Stimulated activated CD8-positive, alpha-beta memory T cell treated with anti-CD3 and anti-CD28 coated beads, Interleukin-12 subunit alpha, Interleukin-12 subunit beta, amount 100 ng/mL, for 24 hours (primary cell): ENCODE measurements around the gene RNPEPL1.

ENCODE experiments used
- DNase-seq: peaks from one replicate; pipeline ENCODE4 v3.0.0-alpha.2; 2020; ENCODE audit errors: extremely low read depth

RNPEPL1 gene

GRCh38 chr2:240564561-240565332, 3.5 kb upstream of the RNPEPL1 start:
- no peak for DNase-seq

DNA sequence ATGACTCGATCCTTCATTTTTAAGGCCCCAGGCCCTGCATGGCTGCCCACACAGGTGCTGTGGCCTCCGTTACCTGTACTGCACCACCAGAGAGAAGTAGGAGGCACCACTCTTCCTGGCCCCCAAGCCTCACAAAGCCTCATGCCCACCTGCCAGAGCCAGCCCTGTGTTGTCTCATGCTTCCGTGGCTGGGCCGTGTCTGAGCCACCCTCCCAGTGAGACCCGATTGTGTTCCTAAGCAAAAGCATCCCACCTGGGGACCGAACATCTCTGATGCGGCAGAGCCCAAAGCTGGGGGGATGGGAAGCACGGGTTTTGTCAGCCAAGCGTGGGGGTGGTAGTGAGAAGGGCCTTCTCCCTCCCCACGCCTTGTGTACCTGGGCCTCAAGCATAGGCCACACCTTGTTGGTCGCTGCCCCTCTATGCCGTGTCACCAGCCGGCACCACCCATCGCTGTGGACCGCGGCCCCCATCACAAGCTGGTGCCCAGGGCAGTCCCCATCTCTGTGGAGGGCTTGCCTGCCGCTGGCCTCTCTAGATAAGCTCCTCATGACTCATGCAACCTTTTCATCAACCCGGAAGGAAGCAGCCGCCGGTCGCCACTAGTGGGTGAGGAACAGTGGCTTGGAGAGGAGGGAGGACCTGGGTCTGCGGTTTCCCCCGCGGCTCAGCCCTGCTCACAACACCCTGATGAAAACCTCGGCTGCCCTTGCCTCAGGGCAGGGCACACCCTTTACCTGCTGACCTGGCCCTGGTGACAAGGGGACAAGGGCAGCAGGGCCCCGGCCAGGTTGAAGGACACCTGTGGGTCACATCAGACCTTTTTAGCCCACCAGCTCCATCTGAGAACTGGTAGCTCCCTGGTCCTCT, 2.7 kb upstream of the RNPEPL1 start:
- peak; percentile 79 for DNase-seq

DNA sequence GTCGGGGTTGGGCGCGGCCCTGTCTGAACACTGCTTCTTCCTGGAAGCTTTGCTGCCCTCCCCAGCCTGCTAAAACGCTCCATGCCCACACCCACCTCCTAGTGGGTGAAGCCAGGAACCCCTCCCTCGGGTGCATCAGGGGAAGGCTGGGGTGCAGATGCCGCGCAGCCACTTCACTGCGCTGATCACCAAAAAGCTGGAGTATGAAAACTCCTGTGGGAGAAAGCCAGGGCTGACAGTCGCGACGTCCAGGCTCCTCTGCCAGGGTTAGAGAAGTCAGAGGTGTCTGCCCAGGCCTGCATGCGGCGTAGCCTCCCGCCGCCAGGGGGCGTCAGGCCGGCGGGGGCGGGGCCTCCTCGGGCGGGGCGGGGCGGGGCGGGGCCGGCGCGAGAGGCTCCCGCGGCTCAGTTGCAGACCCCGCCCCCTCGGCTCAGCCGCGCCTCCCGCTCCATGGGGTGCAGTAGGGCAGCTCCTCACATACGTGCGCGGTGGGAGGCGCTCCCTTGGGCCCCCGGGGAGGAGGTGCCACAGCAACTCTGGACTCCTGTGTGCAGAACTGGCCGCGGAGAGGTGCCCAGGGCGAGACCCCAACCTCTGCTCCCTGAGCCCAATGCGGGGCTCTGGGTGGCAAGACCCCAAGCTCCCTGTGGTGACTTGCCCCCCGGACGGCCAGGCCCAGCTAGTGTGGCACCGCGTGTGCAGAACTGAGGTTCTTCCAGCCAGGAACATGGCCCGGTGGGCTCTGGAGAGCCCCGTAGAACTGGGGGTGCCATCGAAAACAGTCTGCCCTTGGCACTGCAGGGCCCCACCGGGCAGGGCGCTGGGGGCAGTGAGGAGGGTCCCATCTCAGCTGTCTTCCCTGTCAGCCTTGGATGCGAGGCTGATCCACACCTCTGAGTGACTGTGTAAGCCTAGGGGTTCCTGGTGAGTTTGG, 1.8 kb upstream of the RNPEPL1 start:
- DNase-seq: peak; percentile 92

GRCh38 chr2:240567137-240567871, 980 bp upstream of the RNPEPL1 start:
- DNase-seq: no peak

GRCh38 chr2:240568678-240569522, 616 bp downstream of the RNPEPL1 start:
- DNase-seq: no peak

DNA sequence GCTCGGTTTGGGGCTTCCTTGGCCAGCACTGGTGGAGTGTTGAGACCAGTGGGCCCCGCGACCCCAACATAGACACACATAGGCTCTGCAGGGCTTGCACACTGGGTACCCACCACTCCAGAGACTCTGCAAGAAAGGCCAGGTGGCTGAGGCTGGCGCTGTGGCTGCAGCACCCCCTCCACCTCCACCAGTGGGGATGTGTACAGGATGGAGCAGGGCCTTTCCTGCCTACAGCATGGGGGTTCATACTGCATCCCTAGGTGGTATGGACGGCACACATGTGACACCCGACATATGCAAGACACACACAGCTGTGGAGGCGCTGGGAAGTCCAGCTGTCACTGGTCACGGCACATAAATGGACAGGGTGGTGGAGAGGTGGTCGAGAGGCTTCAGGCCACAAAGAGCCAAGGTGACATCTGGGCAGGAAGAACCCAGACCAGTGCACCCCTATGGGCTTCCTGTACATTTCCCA, 1.3 kb downstream of the RNPEPL1 start:
- DNase-seq: no peak

- no peak for DNase-seq
Measured at GRCh38 chr2:240569998-240570530, 1.8 kb downstream of the RNPEPL1 start.

DNA sequence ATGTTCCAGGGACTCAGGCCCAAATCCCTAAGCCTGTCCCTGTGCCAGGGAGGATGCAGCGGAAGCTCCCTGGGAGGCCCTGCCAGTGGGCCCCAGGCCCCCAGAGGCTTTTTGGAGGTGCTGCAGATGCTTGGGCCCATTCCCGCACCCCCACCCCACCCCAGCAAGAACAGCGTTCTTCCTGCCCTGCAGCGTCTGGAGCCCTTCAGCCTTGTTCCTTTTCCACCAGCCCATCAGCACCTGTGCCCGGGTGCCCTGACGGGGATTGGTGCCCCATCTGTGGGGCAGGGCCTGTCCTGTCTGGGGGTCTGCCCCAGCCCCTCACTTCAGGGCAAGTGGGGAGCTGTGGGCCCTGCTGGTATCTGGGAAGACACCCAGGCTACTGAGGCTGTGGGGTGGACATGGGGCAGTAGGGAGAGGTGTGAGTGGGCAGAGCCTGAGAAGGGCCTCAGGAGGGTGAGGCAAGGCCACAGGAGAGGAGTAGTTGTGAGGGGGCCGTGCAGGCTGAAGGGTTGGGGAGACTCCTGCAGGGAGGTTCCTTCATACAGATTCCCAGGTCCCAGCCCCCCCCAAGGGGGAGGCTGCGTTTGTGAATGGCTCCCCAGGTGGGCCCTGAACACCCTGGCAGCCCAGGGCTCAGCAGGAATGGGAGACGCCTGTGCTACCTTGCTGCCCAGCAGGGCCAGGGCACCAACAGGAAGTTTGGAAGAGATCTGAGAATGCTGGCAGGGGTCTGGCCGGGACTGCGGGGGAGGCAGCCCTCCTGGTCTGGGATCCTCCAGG, 2.4 kb downstream of the RNPEPL1 start:
- DNase-seq: no peak

GRCh38 chr2:240571314-240571973, 3.2 kb downstream of the RNPEPL1 start:
- no peak for DNase-seq

GRCh38 chr2:240572141-240573031, 4.1 kb downstream of the RNPEPL1 start:
- DNase-seq: no peak

- DNase-seq: no peak
Measured at GRCh38 chr2:240573071-240573515, 4.8 kb downstream of the RNPEPL1 start.

DNA sequence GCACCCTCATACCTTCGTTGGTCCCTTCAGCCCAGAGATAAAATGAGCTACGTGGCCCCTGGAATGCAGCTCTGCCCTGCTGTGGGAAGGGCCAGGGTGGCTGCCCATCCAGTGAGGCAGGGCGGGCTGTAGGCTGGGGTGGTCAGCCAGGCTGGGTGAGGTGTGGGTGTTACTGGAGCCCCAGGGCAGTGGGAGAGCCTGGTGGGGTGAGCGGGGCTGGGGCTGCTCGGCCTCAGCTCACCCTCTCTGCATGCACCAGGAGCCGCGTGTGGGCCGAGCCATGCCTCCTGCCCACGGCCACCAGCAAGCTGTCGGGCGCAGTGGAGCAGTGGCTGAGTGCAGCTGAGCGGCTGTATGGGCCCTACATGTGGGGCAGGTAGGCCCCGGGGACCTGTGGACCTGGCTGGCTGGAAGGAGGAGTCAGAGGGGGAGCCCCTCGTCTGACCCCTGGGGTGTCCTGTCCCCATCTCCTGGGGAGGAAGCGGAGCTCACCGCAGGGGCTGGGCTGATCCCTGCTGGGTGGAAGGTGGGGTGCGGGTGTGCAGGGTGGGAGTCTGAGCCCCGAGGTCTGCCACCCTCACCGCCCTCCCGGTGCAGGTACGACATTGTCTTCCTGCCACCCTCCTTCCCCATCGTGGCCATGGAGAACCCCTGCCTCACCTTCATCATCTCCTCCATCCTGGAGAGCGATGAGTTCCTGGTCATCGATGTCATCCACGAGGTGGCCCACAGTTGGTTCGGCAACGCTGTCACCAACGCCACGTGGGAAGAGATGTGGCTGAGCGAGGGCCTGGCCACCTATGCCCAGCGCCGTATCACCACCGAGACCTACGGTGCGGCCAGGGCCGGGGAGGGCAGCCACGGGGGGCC, 5.5 kb downstream of the RNPEPL1 start:
- DNase-seq: no peak

GRCh38 chr2:240574386-240575100, 6.3 kb downstream of the RNPEPL1 start:
- DNase-seq: no peak

- no peak for DNase-seq
Measured at GRCh38 chr2:240575101-240575965, 7.0 kb downstream of the RNPEPL1 start.

- DNase-seq: no peak
Measured at GRCh38 chr2:240576036-240576435, 7.8 kb downstream of the RNPEPL1 start.
